K562 (cell line): ENCODE measurements around the gene ROR2. TPM values are rescaled to one million over a fixed set of nuclear protein-coding genes. Genes with fewer than 3 reads are reported as not detected.

Experiments used
- ATAC-seq: fragments of 200-7000 bp; cut with Tn5 transposase; 3 replicates; pipeline ENCODE4 v1.9.1; 2020; ENCODE audit warnings: moderate library complexity
- BruUV-seq: library from RNA; stranded (reverse); fragments of 400-500 nt; replicated peaks from 2 replicates; lab custom pipeline; 2021; lab: Mats Ljungman, UMichigan
- CTCF ChIA-PET: fragments of 300-600 bp; formaldehyde crosslinking; extraction: SDS; loops from one replicate; lab custom pipeline; 2021; ENCODE audit warnings: low intra/inter-chr PET ratio; lab: Yijun Ruan, JAX
- POLR2A ChIA-PET: fragments of 300-600, 350-650 bp; sonication (Branson Sonifier 250); formaldehyde crosslinking; extraction: SDS; loops from one replicate; lab custom pipeline; 2021; ENCODE audit warnings: antibody characterized with exemption, inconsistent platforms; lab: Yijun Ruan, JAX
- DNase-seq, 4 experiments: peaks; one replicate each; pipeline versions ENCODE4 v3.0.0 to v3.0.0-alpha.2; 2011 to 2018; ENCODE audit warnings: low spot score in 3 of 4, mixed read lengths in 3 of 4; ENCODE audit errors: extremely low read depth in 1 of 4
- FAIRE-seq: peaks from 2 replicates; lab custom pipeline; 2011; peaks lifted over from hg19 to GRCh38; lab: Jason Lieb, UNC
- H2AFZ ChIP-seq: 2 replicates; pipeline ENCODE4 v1.6.0; 2011; ENCODE audit warnings: low read depth, low read length, control low read depth, inconsistent platforms
- H3K27ac ChIP-seq: fragments of 200-600 bp; 3 replicates; pipeline ENCODE4 v1.8.0; 2011; ENCODE audit warnings: low read depth, mild to moderate bottlenecking, control low read depth, inconsistent platforms, low read length, moderate library complexity, mixed read lengths; ENCODE audit errors: extremely low read depth
- H3K27me3 ChIP-seq, 2 experiments: fragments of 300-600 bp in 1 of 2; 2 replicates in 1 of 2; 3 replicates in 1 of 2; pipeline versions ENCODE4 v1.6.0 to v1.8.0; 2011; ENCODE audit warnings: inconsistent platforms in 2 of 2, low read length in 2 of 2, mild to moderate bottlenecking in 1 of 2, mixed read lengths in 1 of 2, moderate library complexity in 1 of 2; ENCODE audit not compliant: control insufficient read depth in 2 of 2, insufficient read depth in 2 of 2
- H3K36me3 ChIP-seq: fragments of 300-600 bp; 3 replicates; pipeline ENCODE4 v1.8.0; 2011; ENCODE audit warnings: mild to moderate bottlenecking, low read length, inconsistent platforms; ENCODE audit not compliant: control insufficient read depth, insufficient read depth
- H3K4me1 ChIP-seq, 2 experiments: fragments of 200-600 bp in 1 of 2; replicated peaks in 1 of 2; 2 replicates in 1 of 2; 3 replicates in 1 of 2; pipeline versions ENCODE4 v1.5.1 to v1.8.0; 2011; ENCODE audit warnings: inconsistent platforms in 2 of 2, low read length in 2 of 2, mild to moderate bottlenecking in 1 of 2, mixed read lengths in 1 of 2, moderate library complexity in 1 of 2; ENCODE audit not compliant: control insufficient read depth in 2 of 2, insufficient read depth in 2 of 2
- H3K4me2 ChIP-seq: 2 replicates; pipeline ENCODE4 v1.6.1; 2011; ENCODE audit warnings: low read length, control low read depth, inconsistent platforms, mixed read lengths; ENCODE audit not compliant: insufficient read depth
- H3K4me3 ChIP-seq: fragments of 200-600 bp; sonication (generic), shearing (Covaris generic); 2 replicates; pipeline ENCODE4 v1.5.1; 2016; ENCODE audit warnings: control low read depth, inconsistent platforms
- H3K79me2 ChIP-seq: fragments of 200-600 bp; 3 replicates; pipeline ENCODE4 v1.8.0; 2011; ENCODE audit warnings: low read length, inconsistent platforms; ENCODE audit not compliant: control insufficient read depth, insufficient read depth
- H3K9ac ChIP-seq, 2 experiments: 2 replicates each; pipeline versions ENCODE4 v1.6.0 to v1.6.1; 2011; ENCODE audit warnings: low read depth in 2 of 2, low read length in 2 of 2, control low read depth in 1 of 2, inconsistent platforms in 1 of 2, mild to moderate bottlenecking in 1 of 2, mixed read lengths in 1 of 2; ENCODE audit not compliant: insufficient read depth in 1 of 2
- H3K9me1 ChIP-seq: one replicate; pipeline ENCODE4 v1.6.0; 2011; ENCODE audit warnings: inconsistent platforms, mild to moderate bottlenecking, low read length, moderate library complexity; ENCODE audit not compliant: control insufficient read depth, insufficient read depth
- H3K9me3 ChIP-seq: replicated peaks from 2 replicates; pipeline ENCODE4 v1.5.1; 2011; ENCODE audit warnings: low read depth, low read length, inconsistent platforms; ENCODE audit not compliant: control insufficient read depth, insufficient read depth
- H4K20me1 ChIP-seq: replicated peaks from 2 replicates; pipeline ENCODE4 v1.6.1; 2011; ENCODE audit warnings: low read length, inconsistent platforms, mixed read lengths; ENCODE audit not compliant: control insufficient read depth, insufficient read depth
- BRD4 ChIP-seq: fragments of 200-600 bp; sonication (generic); IDR thresholded peaks from 2 replicates; pipeline ENCODE4 v1.6.1; 2017; ENCODE audit warnings: inconsistent platforms
- EGR1 ChIP-seq: fragments of 450-650 bp; conservative IDR thresholded peaks from 2 replicates; pipeline ENCODE4 v1.6.1; 2017; ENCODE audit warnings: mild to moderate bottlenecking
- MBD2 ChIP-seq: sonication (generic); IDR thresholded peaks from 2 replicates; pipeline ENCODE4 v1.6.1; 2016; ENCODE audit warnings: low read depth, borderline replicate concordance
- MCM7 ChIP-seq, 2 experiments: fragments of 450-650 bp; IDR thresholded peaks; 2 replicates each; pipeline ENCODE4 v1.6.1; 2016 to 2018
- NCOA4 ChIP-seq: fragments of 450-650 bp; IDR thresholded peaks from 2 replicates; pipeline ENCODE4 v1.6.1; 2018; ENCODE audit warnings: mild to moderate bottlenecking; ENCODE audit not compliant: partially characterized antibody
- NFIC ChIP-seq: fragments of 450-650 bp; IDR thresholded peaks from 2 replicates; pipeline ENCODE4 v1.6.1; 2017; ENCODE audit warnings: mild to moderate bottlenecking, inconsistent platforms
- PHB2 ChIP-seq: fragments of 450-650 bp; IDR thresholded peaks from 2 replicates; pipeline ENCODE4 v1.6.1; 2017; ENCODE audit warnings: low read depth
- PTBP1 ChIP-seq: fragments of 200-400 bp; formaldehyde crosslinking; IDR thresholded peaks from 2 replicates; pipeline ENCODE4 v1.6.1; 2017; ENCODE audit warnings: low read depth, low read length
- RBM39 ChIP-seq: fragments of 200-400 bp; formaldehyde crosslinking; optimal IDR thresholded peaks from 2 replicates; pipeline ENCODE3; 2018; ENCODE audit warnings: low read depth, low read length
- RFX1 ChIP-seq: fragments of 450-650 bp; IDR thresholded peaks from 2 replicates; pipeline ENCODE4 v1.6.1; 2016; ENCODE audit warnings: mild to moderate bottlenecking, moderate library complexity
- TCF3 ChIP-seq: sonication (generic); formaldehyde crosslinking; IDR thresholded peaks from 2 replicates; pipeline ENCODE4 v1.4.0; 2020; ENCODE audit warnings: mild to moderate bottlenecking, missing genetic modification reagents
- TCF7L2 ChIP-seq: fragments of 150-350 bp; IDR thresholded peaks from 2 replicates; pipeline ENCODE4 v1.6.1; 2016; ENCODE audit warnings: low read depth, mild to moderate bottlenecking, low read length, moderate library complexity
- ZC3H8 ChIP-seq: fragments of 450-650 bp; IDR thresholded peaks from 2 replicates; pipeline ENCODE4 v1.6.1; 2017
- ZNF41 ChIP-seq: fragments of 250-450 bp; sonication (Bioruptor Pico); conservative IDR thresholded peaks from 2 replicates; pipeline ENCODE4 v1.4.0; 2020; ENCODE audit warnings: mild to moderate bottlenecking
- WGBS: fragments of 100-300 bp; shearing (Covaris generic); methylation state at CpG from one replicate; pipeline ENCODE4 v1.1.6; 2016; ENCODE audit warnings: low coverage, mixed read lengths; ENCODE audit not compliant: insufficient coverage; ENCODE audit errors: missing lambda C conversion rate; 5-methylcytosine and 5-hydroxymethylcytosine counted together
- in situ Hi-C: fragments of 300-500 bp; cut with MboI; formaldehyde crosslinking; loops from 4 replicates; pipeline ENCODE4 v1.15.0; 2018; ENCODE audit warnings: inconsistent platforms, mixed read lengths
- intact Hi-C: fragments of 100-400 bp; cut with micrococcal nuclease; formaldehyde crosslinking; loops from 2 replicates; pipeline ENCODE4 v1.14.2; 2022
- polyA plus RNA-seq, 8 experiments: library from polyadenylated mRNA; depleted of rRNA in 4 of 8; stranded (reverse) in 5 of 8; unstranded in 3 of 8; fragments of >200 nt; fragmentation: Nextera tagmentation in 2 of 8; fragmentation: Illumina TruSeq in 1 of 8; extraction: Ambion mirVana in 2 of 8; extraction: Trizol in 1 of 8; gene quantifications; 2 replicates each; pipeline versions ENCODE4 v1.2.1 to v1.2.3, GENCODE V29; 2011 to 2014; ENCODE audit warnings: inconsistent platforms in 1 of 8, missing spikeins in 1 of 8
- total RNA-seq, 7 experiments: library from RNA; depleted of rRNA in 6 of 7; stranded (reverse); fragments of >200 nt in 6 of 7; fragmentation: Illumina TruSeq in 2 of 7; extraction: Trizol in 2 of 7; gene quantifications; 2 replicates each; pipeline versions ENCODE4 v1.2.1 to v1.2.3, GENCODE V29; 2011 to 2021; ENCODE audit warnings: low replicate concordance in 1 of 7
- TF ChIP-seq, protein P1 (sequence below): sonication (generic); formaldehyde crosslinking; IDR thresholded peaks from 2 replicates; pipeline ENCODE4 v1.8.0; 2022; ENCODE audit warnings: mild to moderate bottlenecking, missing genetic modification reagents
- TF ChIP-seq, protein P2 (sequence below), 2 experiments: fragments of 150-350 bp in 1 of 2; IDR thresholded peaks; 2 replicates each; pipeline ENCODE4 v1.6.1; 2012 to 2016; ENCODE audit warnings: low read depth in 2 of 2, low read length in 2 of 2, mild to moderate bottlenecking in 1 of 2, moderate library complexity in 1 of 2
- TF ChIP-seq, protein P3 (sequence below): sonication (generic); formaldehyde crosslinking; IDR thresholded peaks from 2 replicates; pipeline ENCODE4 v1.8.1; 2023; ENCODE audit warnings: mild to moderate bottlenecking, missing genetic modification reagents, moderate library complexity

Gene ROR2
- total and polyA plus RNA-seq, 9 of the 15 experiments (the other 6 are each of a cell fraction or from before 2014, with no cell fraction given): 5.6 to 33.8 (median 15.3) TPM

DNA sequence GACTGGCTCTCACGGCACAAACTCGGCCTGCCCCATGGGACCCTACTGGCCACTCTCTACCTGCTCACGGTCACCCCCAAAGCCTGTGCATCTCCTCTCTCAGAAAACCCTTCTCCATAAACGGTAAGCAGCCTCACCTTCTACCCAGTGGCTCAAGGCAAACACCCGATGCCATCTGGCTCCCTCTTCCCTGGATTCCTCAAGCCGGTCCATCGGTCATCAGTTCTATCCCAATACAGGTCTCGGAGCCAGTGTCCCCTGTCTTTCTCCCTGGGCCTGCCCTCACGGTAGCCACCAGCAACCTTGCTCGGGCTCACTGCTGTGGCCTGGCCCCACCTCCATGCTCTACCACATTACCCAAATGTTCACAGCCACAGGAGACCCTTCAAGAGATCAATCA, 134.1 kb downstream of the ROR2 start:
- peaks cover 21 to 28% of the 10 kb centered on the region in 2 experiments for H3K4me1 ChIP-seq
- FAIRE-seq (no peak), ATAC-seq (no peak), DNase-seq (no peak)
- H3K9me1 ChIP-seq: peaks cover 15% of the 10 kb centered on the region
- WGBS: 85% methylated on average over 10 of the region's 10 CpGs
- H2AFZ ChIP-seq: no peak overlapping the region
- H4K20me1 ChIP-seq: no peaks in the 10 kb centered on the region; the same call in 1 of the 2 replicates
- in situ Hi-C loops: no loop called here
- no peaks in the 10 kb centered on the region for H3K27me3 ChIP-seq
- no peak overlapping the region for H3K4me3 ChIP-seq
- BruUV-seq: no TSS peak
- ChIA-PET CTCF (no interaction called here), POLR2A (no interaction called here)
- H3K4me2 ChIP-seq: no peak overlapping the region
- H3K9ac ChIP-seq: no peak overlapping the region
- TF ChIP-seq NCOA4 (no peak), BRD4 (no peak), TCF3 (CRISPR knock-in tag) (no peak), ZC3H8 (no peak), MCM7 (IDR thresholded peaks at IDR 0.05) (no peak), ZNF41 (CRISPR knock-in tag) (no peak), RBM39 (no peak), RFX1 (no peak), PTBP1 (no peak), PHB2 (no peak), MBD2 (no peak), TCF7L2 (no peak), EGR1 (no peak), NFIC (no peak)
- TF ChIP-seq, protein P1, sequence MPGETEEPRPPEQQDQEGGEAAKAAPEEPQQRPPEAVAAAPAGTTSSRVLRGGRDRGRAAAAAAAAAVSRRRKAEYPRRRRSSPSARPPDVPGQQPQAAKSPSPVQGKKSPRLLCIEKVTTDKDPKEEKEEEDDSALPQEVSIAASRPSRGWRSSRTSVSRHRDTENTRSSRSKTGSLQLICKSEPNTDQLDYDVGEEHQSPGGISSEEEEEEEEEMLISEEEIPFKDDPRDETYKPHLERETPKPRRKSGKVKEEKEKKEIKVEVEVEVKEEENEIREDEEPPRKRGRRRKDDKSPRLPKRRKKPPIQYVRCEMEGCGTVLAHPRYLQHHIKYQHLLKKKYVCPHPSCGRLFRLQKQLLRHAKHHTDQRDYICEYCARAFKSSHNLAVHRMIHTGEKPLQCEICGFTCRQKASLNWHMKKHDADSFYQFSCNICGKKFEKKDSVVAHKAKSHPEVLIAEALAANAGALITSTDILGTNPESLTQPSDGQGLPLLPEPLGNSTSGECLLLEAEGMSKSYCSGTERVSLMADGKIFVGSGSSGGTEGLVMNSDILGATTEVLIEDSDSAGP: no peak
- TF ChIP-seq, protein P2, sequence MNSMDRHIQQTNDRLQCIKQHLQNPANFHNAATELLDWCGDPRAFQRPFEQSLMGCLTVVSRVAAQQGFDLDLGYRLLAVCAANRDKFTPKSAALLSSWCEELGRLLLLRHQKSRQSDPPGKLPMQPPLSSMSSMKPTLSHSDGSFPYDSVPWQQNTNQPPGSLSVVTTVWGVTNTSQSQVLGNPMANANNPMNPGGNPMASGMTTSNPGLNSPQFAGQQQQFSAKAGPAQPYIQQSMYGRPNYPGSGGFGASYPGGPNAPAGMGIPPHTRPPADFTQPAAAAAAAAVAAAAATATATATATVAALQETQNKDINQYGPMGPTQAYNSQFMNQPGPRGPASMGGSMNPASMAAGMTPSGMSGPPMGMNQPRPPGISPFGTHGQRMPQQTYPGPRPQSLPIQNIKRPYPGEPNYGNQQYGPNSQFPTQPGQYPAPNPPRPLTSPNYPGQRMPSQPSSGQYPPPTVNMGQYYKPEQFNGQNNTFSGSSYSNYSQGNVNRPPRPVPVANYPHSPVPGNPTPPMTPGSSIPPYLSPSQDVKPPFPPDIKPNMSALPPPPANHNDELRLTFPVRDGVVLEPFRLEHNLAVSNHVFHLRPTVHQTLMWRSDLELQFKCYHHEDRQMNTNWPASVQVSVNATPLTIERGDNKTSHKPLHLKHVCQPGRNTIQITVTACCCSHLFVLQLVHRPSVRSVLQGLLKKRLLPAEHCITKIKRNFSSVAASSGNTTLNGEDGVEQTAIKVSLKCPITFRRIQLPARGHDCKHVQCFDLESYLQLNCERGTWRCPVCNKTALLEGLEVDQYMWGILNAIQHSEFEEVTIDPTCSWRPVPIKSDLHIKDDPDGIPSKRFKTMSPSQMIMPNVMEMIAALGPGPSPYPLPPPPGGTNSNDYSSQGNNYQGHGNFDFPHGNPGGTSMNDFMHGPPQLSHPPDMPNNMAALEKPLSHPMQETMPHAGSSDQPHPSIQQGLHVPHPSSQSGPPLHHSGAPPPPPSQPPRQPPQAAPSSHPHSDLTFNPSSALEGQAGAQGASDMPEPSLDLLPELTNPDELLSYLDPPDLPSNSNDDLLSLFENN (IDR thresholded peaks at IDR 0.05; ENCODE audit: low read depth in 2 of 2, low read length in 2 of 2): no peak
- TF ChIP-seq, protein P3, sequence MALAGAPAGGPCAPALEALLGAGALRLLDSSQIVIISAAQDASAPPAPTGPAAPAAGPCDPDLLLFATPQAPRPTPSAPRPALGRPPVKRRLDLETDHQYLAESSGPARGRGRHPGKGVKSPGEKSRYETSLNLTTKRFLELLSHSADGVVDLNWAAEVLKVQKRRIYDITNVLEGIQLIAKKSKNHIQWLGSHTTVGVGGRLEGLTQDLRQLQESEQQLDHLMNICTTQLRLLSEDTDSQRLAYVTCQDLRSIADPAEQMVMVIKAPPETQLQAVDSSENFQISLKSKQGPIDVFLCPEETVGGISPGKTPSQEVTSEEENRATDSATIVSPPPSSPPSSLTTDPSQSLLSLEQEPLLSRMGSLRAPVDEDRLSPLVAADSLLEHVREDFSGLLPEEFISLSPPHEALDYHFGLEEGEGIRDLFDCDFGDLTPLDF (CRISPR knock-in tag): no peak
- no peaks in the 10 kb centered on the region for H3K9me3 ChIP-seq
- peaks cover 4% of the 10 kb centered on the region; the same call in 1 of the 3 replicates for H3K36me3 ChIP-seq
- intact Hi-C loops: no loop called here
- no peak overlapping the region for H3K27ac ChIP-seq
- peaks cover 64% of the 10 kb centered on the region for H3K79me2 ChIP-seq
